ENCODE measurements around the gene AFTPH. TPM values are rescaled to one million over a fixed set of nuclear protein-coding genes. Genes with fewer than 3 reads are reported as not detected.

AFTPH gene
- total RNA-seq, 1 donor from 2014 or later = 15.2 TPM

- DNase-seq (ENCODE audit: low spot score) (no peak), ATAC-seq (no peak)
Observed at GRCh38 chr2:64537991-64538390, 13.9 kb downstream of the AFTPH start.

GRCh38 chr2:64538764-64539433 lies 14.8 kb downstream of the AFTPH start:
- DNase-seq (ENCODE audit: low spot score) (no peak), ATAC-seq (peak; percentile 58)

DNA sequence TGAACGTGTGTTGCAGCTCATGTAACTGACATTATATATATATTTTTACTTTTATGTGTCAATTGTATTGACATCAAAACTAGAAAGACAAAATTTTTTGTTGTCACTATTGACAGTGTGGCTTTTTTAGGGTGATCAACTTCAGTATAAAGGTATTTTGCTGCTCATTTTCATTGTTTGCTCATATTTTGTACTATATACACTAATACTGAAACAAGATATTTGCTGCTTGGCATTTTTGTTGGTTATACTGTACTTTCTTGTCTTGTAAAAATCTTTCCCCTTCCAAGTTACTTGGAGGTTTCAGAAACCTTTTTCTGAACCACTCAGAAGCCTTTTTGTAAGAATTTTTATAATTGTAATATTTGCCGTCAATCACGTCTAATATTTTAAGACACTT lies 16.5 kb downstream of the AFTPH start:
- ATAC-seq = no peak
- DNase-seq (ENCODE audit: low spot score) = no peak

- ATAC-seq (no peak), DNase-seq (ENCODE audit: low spot score) (no peak)
Observed at GRCh38 chr2:64541547-64541946, 17.4 kb downstream of the AFTPH start.

- ATAC-seq = peak; percentile 80
- no peak for DNase-seq (ENCODE audit: low spot score)
Observed at GRCh38 chr2:64542071-64543007, 18.2 kb downstream of the AFTPH start.

DNA sequence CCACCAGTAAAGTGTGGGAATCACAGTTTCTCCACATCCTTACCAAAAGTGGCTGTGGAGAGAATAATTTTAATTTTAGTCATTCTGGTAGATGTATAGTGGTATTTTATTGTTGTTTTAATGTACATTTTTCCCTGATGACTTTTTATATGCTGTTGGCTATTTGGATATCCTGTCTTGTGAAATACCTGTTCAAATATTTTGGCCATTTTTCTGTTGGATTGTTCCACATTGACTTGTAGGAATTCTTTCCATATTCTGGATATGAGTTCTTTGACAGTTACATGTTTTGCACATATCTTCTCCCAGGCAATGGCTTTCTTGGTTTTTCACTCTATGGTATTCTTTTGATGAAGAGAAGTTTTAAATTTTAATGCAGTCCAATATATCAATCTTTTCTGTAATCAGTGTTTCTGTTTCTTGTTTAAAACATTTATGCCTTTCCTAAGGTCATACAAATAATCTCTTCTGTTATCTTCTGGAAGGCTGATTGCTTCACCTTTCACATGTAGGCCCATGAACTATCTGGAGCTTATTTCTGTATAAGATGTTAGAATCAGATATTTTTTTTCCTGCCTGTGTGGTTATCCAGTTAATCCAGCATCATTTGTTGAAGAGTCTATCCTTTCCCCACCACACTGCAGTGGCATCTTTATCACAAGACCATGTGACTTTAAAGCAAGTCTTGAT lies 19.0 kb downstream of the AFTPH start:
- DNase-seq (ENCODE audit: low spot score) (no peak), ATAC-seq (peak; percentile 42)

GRCh38 chr2:64548761-64549160 lies 24.6 kb downstream of the AFTPH start:
- ATAC-seq (peak; percentile 20), DNase-seq (ENCODE audit: low spot score) (no peak)

DNA sequence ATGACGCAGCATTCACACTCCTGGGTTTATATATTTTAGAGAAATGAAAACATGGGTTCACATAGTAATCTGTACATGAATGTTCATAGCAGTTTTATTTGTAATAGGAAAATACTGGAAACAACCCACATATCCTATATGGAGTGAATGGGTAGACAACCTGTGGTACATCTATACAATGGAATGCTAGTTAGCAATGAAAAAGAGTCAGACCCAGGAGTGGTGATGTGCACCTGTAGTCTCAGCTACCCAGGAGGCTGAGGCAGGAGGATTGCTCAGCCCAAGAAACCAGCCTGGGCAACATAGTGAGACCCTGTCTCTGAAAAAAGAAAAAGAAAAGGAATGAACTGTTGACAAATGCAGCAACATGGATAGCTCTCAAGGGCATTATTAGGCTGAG lies 25.9 kb downstream of the AFTPH start:
- ATAC-seq (no peak), DNase-seq (ENCODE audit: low spot score) (no peak)

- DNase-seq (ENCODE audit: low spot score) (no peak), ATAC-seq (no peak)
Observed at GRCh38 chr2:64551851-64552250, 27.7 kb downstream of the AFTPH start.

- DNase-seq (ENCODE audit: low spot score) (no peak), ATAC-seq (peak; percentile 58)
Observed at GRCh38 chr2:64554117-64554516, 30.0 kb downstream of the AFTPH start.

DNA sequence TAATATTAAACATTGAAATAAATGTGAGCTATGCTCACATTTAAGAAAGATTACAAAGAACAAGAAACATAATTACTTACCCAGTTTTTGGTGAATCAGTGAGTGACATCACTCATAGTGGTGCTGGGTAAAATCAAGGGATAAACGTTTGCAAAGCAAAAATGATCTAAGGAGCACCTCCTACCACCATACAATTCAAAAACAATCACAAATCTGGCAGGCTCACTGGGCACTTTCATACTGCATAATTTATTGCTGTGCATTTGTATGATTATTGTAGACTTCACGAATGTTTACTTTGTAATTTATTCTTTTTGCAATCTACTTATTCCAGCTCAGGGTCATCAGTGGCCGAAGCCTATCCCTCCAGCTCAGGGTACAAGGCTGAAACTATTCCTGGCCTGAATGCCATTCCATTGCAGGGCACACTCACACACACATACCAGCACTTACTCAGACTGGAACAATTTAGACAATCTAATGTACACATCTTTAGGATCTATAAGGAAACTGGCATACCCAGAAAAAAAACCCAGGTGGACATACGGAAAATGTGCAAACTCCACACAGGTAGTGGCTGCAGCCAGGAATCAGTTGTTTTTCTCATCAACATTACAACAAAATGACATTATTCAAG lies 34.4 kb downstream of the AFTPH start:
- ATAC-seq = no peak
- DNase-seq (ENCODE audit: low spot score) = no peak

- DNase-seq (ENCODE audit: low spot score) = no peak
- peak; percentile 67 for ATAC-seq
Observed at GRCh38 chr2:64562148-64562784, 38.1 kb downstream of the AFTPH start.

GRCh38 chr2:64563436-64563938 lies 39.4 kb downstream of the AFTPH start:
- DNase-seq (ENCODE audit: low spot score) (no peak), ATAC-seq (no peak)

DNA sequence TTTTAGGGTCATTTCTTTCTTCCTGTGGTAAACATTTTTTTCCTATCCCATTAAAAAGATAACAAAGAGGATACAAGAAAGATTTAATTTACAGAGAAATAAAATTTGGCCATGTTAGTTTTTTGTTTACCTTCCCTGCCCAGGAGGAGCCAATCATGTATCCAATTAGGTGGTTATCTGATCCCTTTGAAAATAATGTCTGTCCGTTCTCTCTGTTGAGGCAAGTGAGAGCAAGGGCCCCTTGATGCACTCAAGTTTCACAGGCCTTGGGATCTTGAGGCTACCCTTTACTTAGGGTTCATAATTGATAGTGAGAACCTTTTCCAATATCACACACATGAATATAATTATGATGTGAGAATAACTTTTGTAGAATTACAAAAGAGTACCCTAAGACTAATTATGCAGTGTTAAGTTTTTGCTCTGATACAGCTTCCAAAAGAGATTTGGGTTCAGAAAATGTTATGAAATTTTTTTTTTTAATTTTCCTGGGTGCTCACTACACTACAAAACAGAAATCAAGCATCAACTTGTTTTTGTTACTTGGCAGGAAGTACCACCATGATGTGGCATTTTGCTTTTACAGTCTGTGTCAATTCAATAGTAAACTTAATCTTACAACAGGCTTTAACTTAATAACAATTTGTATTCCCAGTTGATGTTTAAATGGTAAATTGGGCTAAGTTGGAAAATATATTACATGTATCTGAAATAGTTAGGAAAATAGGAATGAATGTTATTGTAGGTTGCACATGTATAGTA lies 42.0 kb downstream of the AFTPH start:
- no peak for ATAC-seq
- no peak for DNase-seq (ENCODE audit: low spot score)

- ATAC-seq (no peak), DNase-seq (ENCODE audit: low spot score) (no peak)
Observed at GRCh38 chr2:64567473-64567872, 43.3 kb downstream of the AFTPH start.

DNA sequence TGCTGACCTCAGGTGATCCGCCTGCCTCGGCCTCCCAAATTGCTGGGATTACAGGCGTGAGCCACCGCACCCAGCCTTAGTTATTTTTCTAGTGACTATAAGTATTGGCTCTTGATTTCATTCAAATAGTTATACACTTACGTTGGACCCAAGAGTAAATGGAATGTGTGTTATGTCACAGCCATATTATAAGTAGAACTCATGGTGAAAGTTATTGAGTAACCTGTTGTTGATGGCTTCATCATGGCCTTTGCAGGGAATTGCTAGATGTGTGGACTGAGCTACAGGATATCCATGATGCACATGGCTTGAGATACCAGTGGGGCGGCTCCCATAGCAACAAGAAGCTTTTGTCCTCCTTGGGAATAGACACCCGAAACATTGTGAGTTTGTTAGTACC lies 44.7 kb downstream of the AFTPH start:
- DNase-seq (ENCODE audit: low spot score) (no peak), ATAC-seq (no peak)

DNA sequence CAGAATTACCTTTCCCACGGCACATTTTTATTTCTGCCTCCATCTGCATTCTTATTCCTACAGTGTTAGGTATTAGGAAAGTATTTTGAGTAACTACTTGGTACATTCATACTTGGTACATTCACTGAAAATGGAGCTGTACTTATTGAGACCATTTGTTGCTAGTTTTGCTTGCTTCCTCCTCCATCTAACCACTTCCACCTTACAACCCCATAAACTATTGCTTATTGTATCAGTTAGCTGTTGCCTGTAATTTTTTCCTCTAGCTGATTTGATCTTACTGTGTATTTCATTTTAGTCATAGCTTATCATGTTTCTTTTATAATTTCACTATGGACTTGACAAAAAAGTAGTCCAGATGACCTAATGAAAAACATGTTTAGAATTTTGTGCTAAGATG lies 50.7 kb downstream of the AFTPH start:
- ATAC-seq (no peak), DNase-seq (ENCODE audit: low spot score) (no peak)

DNA sequence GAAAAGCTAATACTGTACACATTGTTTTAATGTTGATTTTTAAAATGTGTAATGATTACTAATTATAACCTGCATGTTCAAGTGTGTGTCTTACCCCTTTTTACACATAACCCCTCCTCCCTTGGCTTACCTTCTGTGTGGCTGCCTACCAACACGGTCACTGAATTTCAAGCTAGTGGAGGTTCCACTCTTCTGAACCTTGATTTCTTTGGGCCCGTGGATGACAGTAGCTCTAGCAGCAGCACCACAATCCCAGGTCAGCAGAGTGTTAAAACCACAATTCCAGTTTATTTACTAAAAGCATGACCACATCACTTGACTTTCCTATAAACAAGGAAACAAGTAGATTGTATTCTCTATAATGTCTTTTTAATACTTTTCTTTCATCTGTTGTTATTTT lies 56.9 kb downstream of the AFTPH start:
- DNase-seq (ENCODE audit: low spot score) (no peak), ATAC-seq (peak; percentile 78)

- ATAC-seq = peak; percentile 55
- no peak for DNase-seq (ENCODE audit: low spot score)
Observed at GRCh38 chr2:64581777-64582539, 57.8 kb downstream of the AFTPH start.

Data from left lobe of liver (tissue), 2 donors.